ENCODE measurements around the gene ALKBH7.
A peak's percentile ranks its signal among the peaks of the same experiment; 100 is the strongest.

The ALKBH7 gene, protein sequence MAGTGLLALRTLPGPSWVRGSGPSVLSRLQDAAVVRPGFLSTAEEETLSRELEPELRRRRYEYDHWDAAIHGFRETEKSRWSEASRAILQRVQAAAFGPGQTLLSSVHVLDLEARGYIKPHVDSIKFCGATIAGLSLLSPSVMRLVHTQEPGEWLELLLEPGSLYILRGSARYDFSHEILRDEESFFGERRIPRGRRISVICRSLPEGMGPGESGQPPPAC

DNA sequence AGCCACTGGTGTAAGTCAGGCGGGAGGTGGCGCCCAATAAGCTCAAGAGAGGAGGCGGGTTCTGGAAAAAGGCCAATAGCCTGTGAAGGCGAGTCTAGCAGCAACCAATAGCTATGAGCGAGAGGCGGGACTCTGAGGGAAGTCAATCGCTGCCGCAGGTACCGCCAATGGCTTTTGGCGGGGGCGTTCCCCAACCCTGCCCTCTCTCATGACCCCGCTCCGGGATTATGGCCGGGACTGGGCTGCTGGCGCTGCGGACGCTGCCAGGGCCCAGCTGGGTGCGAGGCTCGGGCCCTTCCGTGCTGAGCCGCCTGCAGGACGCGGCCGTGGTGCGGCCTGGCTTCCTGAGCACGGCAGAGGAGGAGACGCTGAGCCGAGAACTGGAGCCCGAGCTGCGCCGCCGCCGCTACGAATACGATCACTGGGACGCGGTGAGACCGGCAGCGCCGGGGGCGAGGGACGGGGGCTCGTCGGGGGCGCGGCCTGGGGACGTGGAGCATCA is at the start of gene ALKBH7:
Gene ALKBH7 (plus strand): TSS at position 201 of the 502 bp plus-strand sequence. CDS start 27 bp downstream, at position 228.
- Histone ChIP-seq H3K4me1 (no peaks in the 10 kb centered on the region), H3K4me2 (ENCODE audit: low read length) (peak within 1 kb of the TSS; percentile 97), H3K36me3 (ENCODE audit: control insufficient read depth, insufficient read depth, low read length) (no peaks in the 10 kb centered on the region), H3K4me3 (ENCODE audit: low read depth, low read length) (peak within 1 kb of the TSS; percentile 99), H3K9ac (peak within 1 kb of the TSS; percentile 99), H3K27me3 (ENCODE audit: control insufficient read depth, insufficient read depth, low read length) (no peaks in the 10 kb centered on the region), H3K9me3 (ENCODE audit: control insufficient read depth, low read length) (no peaks in the 10 kb centered on the region), H3K79me2 (no peaks in the 10 kb centered on the region), H3K27ac (peak within 1 kb of the TSS; percentile 100), H2AFZ (peak within 1 kb of the TSS; percentile 96)
- TF ChIP-seq, protein P1, sequence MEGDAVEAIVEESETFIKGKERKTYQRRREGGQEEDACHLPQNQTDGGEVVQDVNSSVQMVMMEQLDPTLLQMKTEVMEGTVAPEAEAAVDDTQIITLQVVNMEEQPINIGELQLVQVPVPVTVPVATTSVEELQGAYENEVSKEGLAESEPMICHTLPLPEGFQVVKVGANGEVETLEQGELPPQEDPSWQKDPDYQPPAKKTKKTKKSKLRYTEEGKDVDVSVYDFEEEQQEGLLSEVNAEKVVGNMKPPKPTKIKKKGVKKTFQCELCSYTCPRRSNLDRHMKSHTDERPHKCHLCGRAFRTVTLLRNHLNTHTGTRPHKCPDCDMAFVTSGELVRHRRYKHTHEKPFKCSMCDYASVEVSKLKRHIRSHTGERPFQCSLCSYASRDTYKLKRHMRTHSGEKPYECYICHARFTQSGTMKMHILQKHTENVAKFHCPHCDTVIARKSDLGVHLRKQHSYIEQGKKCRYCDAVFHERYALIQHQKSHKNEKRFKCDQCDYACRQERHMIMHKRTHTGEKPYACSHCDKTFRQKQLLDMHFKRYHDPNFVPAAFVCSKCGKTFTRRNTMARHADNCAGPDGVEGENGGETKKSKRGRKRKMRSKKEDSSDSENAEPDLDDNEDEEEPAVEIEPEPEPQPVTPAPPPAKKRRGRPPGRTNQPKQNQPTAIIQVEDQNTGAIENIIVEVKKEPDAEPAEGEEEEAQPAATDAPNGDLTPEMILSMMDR (IDR thresholded peaks at IDR 0.05) = peak; percentile 2

DNA sequence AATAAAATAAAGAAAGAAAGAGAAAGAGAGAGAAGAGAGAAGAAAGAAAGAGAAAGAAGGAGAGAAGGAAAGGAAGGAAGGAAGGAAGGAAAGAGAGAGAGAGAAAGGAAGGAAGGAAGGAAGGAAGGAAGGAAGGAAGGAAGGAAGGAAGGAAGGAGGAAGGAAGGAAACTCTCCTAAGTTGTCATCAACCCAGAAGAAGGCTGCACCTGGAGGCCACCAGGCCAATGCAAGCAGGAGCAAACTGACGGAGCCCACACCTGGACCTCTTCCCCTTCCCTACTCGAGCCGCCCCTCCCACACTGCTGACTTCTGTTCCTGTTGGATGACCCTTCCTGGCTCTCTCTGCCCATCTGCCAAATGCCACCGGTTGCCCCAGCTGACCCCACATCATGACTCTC is 47.8 kb upstream of the ALKBH7 start:
- Histone ChIP-seq H3K79me2 (no peaks in the 10 kb centered on the region), H3K4me2 (ENCODE audit: low read length) (no peak overlapping the region), H3K4me3 (ENCODE audit: low read depth, low read length) (no peak overlapping the region), H3K36me3 (ENCODE audit: control insufficient read depth, insufficient read depth, low read length) (no peaks in the 10 kb centered on the region), H3K27me3 (ENCODE audit: control insufficient read depth, insufficient read depth, low read length) (no peaks in the 10 kb centered on the region), H2AFZ (no peak overlapping the region), H3K4me1 (no peaks in the 10 kb centered on the region), H3K9ac (no peak overlapping the region), H3K27ac (no peak overlapping the region), H3K9me3 (ENCODE audit: control insufficient read depth, low read length) (no peaks in the 10 kb centered on the region)
- TF ChIP-seq, protein P1 (IDR thresholded peaks at IDR 0.05) = no peak

DNA sequence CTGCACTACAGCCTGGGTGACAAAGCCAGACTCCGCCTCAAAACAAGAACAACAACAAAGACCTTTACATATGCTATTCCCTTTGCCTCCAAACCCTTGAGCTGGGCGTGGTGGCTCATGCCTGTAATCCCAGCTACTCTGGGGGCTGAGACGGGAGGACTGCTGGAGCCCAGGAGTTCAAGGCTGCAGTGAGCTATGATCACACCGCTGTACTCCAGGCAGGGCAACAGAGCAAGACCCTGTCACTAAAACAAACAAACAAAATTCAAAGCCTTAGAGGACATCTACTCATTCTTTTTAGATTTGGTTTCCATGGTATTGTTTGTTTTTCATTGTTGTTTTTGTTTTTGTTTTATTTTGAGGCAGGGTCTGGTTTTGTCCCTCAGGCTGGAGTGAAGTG is 47.0 kb upstream of the ALKBH7 start:
- Histone ChIP-seq H3K36me3 (ENCODE audit: control insufficient read depth, insufficient read depth, low read length) (no peaks in the 10 kb centered on the region), H3K9ac (no peak overlapping the region), H3K9me3 (ENCODE audit: control insufficient read depth, low read length) (no peaks in the 10 kb centered on the region), H3K4me3 (ENCODE audit: low read depth, low read length) (no peak overlapping the region), H3K27ac (no peak overlapping the region), H3K27me3 (ENCODE audit: control insufficient read depth, insufficient read depth, low read length) (no peaks in the 10 kb centered on the region), H3K4me1 (no peaks in the 10 kb centered on the region), H2AFZ (no peak overlapping the region), H3K4me2 (ENCODE audit: low read length) (no peak overlapping the region), H3K79me2 (no peaks in the 10 kb centered on the region)
- TF ChIP-seq, protein P1 (IDR thresholded peaks at IDR 0.05) = no peak

DNA sequence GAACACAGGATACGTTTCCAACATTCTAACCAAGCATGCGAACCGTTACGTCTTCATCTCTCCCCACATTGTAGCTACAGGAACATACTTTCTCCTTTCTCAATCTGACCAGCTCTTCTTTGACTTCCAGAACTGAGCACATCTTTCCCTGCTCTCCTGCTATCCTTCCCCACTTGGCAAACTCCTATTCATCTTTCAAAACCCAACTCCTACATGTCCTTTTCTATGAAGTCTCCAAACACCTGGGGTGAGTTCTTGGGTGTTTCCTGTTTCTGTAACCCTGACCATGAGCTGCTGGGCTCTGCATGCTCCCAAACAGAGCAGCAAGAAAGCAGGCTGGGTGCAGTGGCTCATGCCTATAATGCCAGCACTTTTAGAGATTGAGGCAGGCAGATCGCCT is 45.8 kb upstream of the ALKBH7 start:
- Histone ChIP-seq H3K9me3 (ENCODE audit: control insufficient read depth, low read length) (no peaks in the 10 kb centered on the region), H3K4me1 (no peaks in the 10 kb centered on the region), H3K9ac (no peak overlapping the region), H3K27me3 (ENCODE audit: control insufficient read depth, insufficient read depth, low read length) (no peaks in the 10 kb centered on the region), H3K4me3 (ENCODE audit: low read depth, low read length) (no peak overlapping the region), H3K4me2 (ENCODE audit: low read length) (no peak overlapping the region), H2AFZ (no peak overlapping the region), H3K79me2 (no peaks in the 10 kb centered on the region), H3K36me3 (ENCODE audit: control insufficient read depth, insufficient read depth, low read length) (no peaks in the 10 kb centered on the region), H3K27ac (no peak overlapping the region)
- TF ChIP-seq, protein P1 (IDR thresholded peaks at IDR 0.05) = no peak

DNA sequence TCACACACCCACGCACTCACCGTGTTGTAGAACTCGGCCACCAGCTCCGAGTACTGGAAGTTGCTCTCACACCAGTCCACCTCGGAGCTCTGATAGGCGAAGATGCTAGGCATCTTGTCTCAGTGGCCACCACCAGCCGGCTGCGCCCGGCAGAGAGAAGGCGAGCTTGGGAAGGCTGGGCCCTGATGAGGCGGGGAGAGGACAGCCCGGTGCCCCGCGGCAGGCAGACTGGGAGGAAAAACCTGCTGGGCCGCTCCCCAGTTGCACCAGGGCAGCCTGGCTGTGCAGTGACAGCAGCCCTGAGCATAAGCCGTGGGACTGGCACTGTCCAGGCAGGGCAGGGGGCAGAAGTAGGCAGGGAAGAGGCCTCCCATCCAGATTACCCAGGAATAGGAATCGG is 39.2 kb upstream of the ALKBH7 start, which contains the start of gene ACER1:
Gene ACER1 (minus strand): TSS at position 174 of the 400 bp plus-strand sequence. CDS start 61 bp downstream, at position 113.
- H3K9ac ChIP-seq = no peak within 1 kb of the TSS
- H3K4me1 ChIP-seq = no peaks in the 10 kb centered on the region
- TF ChIP-seq, protein P1 (IDR thresholded peaks at IDR 0.05) = no peak

More for the DNA sequence above, 39.2 kb upstream of the ALKBH7 start, which contains the start of gene ACER1:
- H3K79me2 ChIP-seq = no peaks in the 10 kb centered on the region
- no peak within 1 kb of the TSS for H2AFZ ChIP-seq
- no peaks in the 10 kb centered on the region for H3K9me3 ChIP-seq (ENCODE audit: control insufficient read depth, low read length)
- H3K4me3 ChIP-seq (ENCODE audit: low read depth, low read length) = no peak within 1 kb of the TSS
- no peaks in the 10 kb centered on the region for H3K27me3 ChIP-seq (ENCODE audit: control insufficient read depth, insufficient read depth, low read length)
- H3K27ac ChIP-seq = no peak within 1 kb of the TSS
- H3K36me3 ChIP-seq (ENCODE audit: control insufficient read depth, insufficient read depth, low read length) = no peaks in the 10 kb centered on the region
- no peak within 1 kb of the TSS for H3K4me2 ChIP-seq (ENCODE audit: low read length)

Measured in parathyroid adenoma (tissue), 2 donors.